Esophagus squamous epithelium (tissue), 4 donors: ENCODE measurements around the gene FAM3C.

Experiments
- POLR2A ChIP-seq, 4 donors: fragments of 450-650 bp; IDR thresholded peaks; one replicate each; pipeline ENCODE4 v1.6.1; 2017; ENCODE audit warnings: antibody characterized with exemption in 4 of 4, mild to moderate bottlenecking in 4 of 4, moderate library complexity in 3 of 4
- TF ChIP-seq, protein P1 (sequence below), 6 experiments: fragments of 450-650 bp in 4 of 6; fragments of 200-600 bp in 2 of 6; sonication (generic) in 2 of 6; IDR thresholded peaks; one replicate each; pipeline ENCODE4 v1.5.1; 2016 to 2019; ENCODE audit warnings: antibody characterized with exemption in 6 of 6, mild to moderate bottlenecking in 4 of 6, moderate library complexity in 4 of 6

DNA sequence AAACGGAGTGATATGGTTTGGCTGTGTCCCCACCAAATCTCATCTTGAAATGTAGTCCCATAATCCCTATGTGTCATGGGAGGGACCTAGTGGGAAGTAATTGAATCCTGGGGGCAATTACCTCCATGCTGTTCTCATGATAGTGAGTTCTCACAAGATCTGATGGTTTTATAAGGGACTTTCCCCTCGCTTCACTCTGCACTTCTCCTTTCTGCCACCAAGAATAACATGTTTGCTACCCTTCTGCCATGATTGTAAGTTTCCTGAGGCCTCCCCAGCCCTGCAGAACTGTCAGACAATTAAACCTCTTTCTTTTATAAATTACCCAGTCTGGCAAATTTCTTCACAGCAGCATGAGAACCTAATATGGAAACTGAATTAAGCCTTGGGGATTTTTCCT lies 19.1 kb downstream of the FAM3C start:
- TF ChIP-seq, protein P1, sequence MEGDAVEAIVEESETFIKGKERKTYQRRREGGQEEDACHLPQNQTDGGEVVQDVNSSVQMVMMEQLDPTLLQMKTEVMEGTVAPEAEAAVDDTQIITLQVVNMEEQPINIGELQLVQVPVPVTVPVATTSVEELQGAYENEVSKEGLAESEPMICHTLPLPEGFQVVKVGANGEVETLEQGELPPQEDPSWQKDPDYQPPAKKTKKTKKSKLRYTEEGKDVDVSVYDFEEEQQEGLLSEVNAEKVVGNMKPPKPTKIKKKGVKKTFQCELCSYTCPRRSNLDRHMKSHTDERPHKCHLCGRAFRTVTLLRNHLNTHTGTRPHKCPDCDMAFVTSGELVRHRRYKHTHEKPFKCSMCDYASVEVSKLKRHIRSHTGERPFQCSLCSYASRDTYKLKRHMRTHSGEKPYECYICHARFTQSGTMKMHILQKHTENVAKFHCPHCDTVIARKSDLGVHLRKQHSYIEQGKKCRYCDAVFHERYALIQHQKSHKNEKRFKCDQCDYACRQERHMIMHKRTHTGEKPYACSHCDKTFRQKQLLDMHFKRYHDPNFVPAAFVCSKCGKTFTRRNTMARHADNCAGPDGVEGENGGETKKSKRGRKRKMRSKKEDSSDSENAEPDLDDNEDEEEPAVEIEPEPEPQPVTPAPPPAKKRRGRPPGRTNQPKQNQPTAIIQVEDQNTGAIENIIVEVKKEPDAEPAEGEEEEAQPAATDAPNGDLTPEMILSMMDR (IDR thresholded peaks at IDR 0.05): no peak
- no peak for TF ChIP-seq POLR2A (IDR thresholded peaks at IDR 0.05)
